ENCODE measurements around the gene TNIP1. TPM values are rescaled to one million over a fixed set of nuclear protein-coding genes. Genes with fewer than 3 reads are reported as not detected.
A peak's percentile ranks its signal among the peaks of the same experiment; 100 is the strongest.

Gene TNIP1
- total RNA-seq, 3 donors from 2014 or later (not counting 1 experiment from before 2014, with no cell fraction given): 140 to 180 (median 153) TPM

- Histone ChIP-seq H3K4me1 (ENCODE audit: control insufficient read depth, insufficient read depth, low read length) (peaks cover 50% of the 10 kb centered on the region), H3K36me3 (ENCODE audit: control insufficient read depth, insufficient read depth, low read length) (peaks cover 16% of the 10 kb centered on the region), H3K4me3 (ENCODE audit: low read length) (no peak overlapping the region), H3K27ac (ENCODE audit: low read length) (no peak overlapping the region), H3K9me3 (ENCODE audit: control insufficient read depth, insufficient read depth, low read length) (no peaks in the 10 kb centered on the region), H3K27me3 (ENCODE audit: control insufficient read depth, insufficient read depth, low read length) (no peaks in the 10 kb centered on the region)
- no peak for TF ChIP-seq CTCF (IDR thresholded peaks at IDR 0.05)
- H3K4me3 Mint-ChIP-seq: no peak overlapping the region
- 100% methylated on average over 1 of the region's 2 CpGs for WGBS (ENCODE audit: insufficient coverage)
- H3K27ac Mint-ChIP-seq: peak overlapping the region in 1 of 2 donors; percentile 63
- H3K36me3 Mint-ChIP-seq: no peaks in the 10 kb centered on the region
- H3K4me1 Mint-ChIP-seq: peaks cover 68% of the 10 kb centered on the region in 2 donors
- H3K9me3 Mint-ChIP-seq: no peaks in the 10 kb centered on the region
- ATAC-seq: no peak
- no peaks in the 10 kb centered on the region for H3K27me3 Mint-ChIP-seq (ENCODE audit: low read depth in 2 of 2)
- intact Hi-C loops (cut with micrococcal nuclease): no loop called here
- no peak for DNase-seq
Observed at GRCh38 chr5:151074557-151074956, 6.3 kb downstream of the TNIP1 start.

- Histone ChIP-seq H3K4me1 (ENCODE audit: control insufficient read depth, insufficient read depth, low read length) (peaks cover 50% of the 10 kb centered on the region), H3K27me3 (ENCODE audit: control insufficient read depth, insufficient read depth, low read length) (no peaks in the 10 kb centered on the region), H3K27ac (ENCODE audit: low read length) (no peak overlapping the region), H3K4me3 (ENCODE audit: low read length) (no peak overlapping the region), H3K9me3 (ENCODE audit: control insufficient read depth, insufficient read depth, low read length) (no peaks in the 10 kb centered on the region), H3K36me3 (ENCODE audit: control insufficient read depth, insufficient read depth, low read length) (peaks cover 16% of the 10 kb centered on the region)
- 100% methylated on average over 1 of the region's 2 CpGs for WGBS (ENCODE audit: insufficient coverage)
- no peak for TF ChIP-seq CTCF (IDR thresholded peaks at IDR 0.05)
- no peaks in the 10 kb centered on the region for H3K27me3 Mint-ChIP-seq (ENCODE audit: low read depth in 2 of 2)
- intact Hi-C loops (cut with micrococcal nuclease): no loop called here
- H3K4me3 Mint-ChIP-seq: no peak overlapping the region
- peak overlapping the region in 1 of 2 donors; percentile 32 for H3K27ac Mint-ChIP-seq
- no peak for DNase-seq
- peaks cover 66 to 70% of the 10 kb centered on the region in 2 donors for H3K4me1 Mint-ChIP-seq
- ATAC-seq: no peak
- H3K9me3 Mint-ChIP-seq: no peaks in the 10 kb centered on the region
- H3K36me3 Mint-ChIP-seq: no peaks in the 10 kb centered on the region
Observed at GRCh38 chr5:151073280-151073679, 7.6 kb downstream of the TNIP1 start.

GRCh38 chr5:151072630-151073025 lies 8.2 kb downstream of the TNIP1 start:
- TF ChIP-seq CTCF (IDR thresholded peaks at IDR 0.05): no peak
- Histone ChIP-seq H3K9me3 (ENCODE audit: control insufficient read depth, insufficient read depth, low read length) (no peaks in the 10 kb centered on the region), H3K36me3 (ENCODE audit: control insufficient read depth, insufficient read depth, low read length) (peaks cover 14% of the 10 kb centered on the region), H3K27me3 (ENCODE audit: control insufficient read depth, insufficient read depth, low read length) (no peaks in the 10 kb centered on the region), H3K4me3 (ENCODE audit: low read length) (no peak overlapping the region), H3K4me1 (ENCODE audit: control insufficient read depth, insufficient read depth, low read length) (peaks cover 50% of the 10 kb centered on the region), H3K27ac (ENCODE audit: low read length) (no peak overlapping the region)
- Mint-ChIP-seq H3K36me3 (no peaks in the 10 kb centered on the region), H3K27ac (peak overlapping the region; percentile 32 to 48), H3K9me3 (no peaks in the 10 kb centered on the region), H3K27me3 (ENCODE audit: low read depth in 2 of 2) (no peaks in the 10 kb centered on the region), H3K4me1 (peaks cover 66 to 70% of the 10 kb centered on the region in 2 donors), H3K4me3 (no peak overlapping the region)
- DNase-seq (no peak), ATAC-seq (no peak)
- WGBS (ENCODE audit: insufficient coverage): 96% methylated on average over 4 of the region's 5 CpGs
- intact Hi-C loops (cut with micrococcal nuclease): no loop called here

All from natural killer cell (primary cell).